HCT116 (cell line): ENCODE results near the gene BMP7. TPM values are rescaled to one million over a fixed set of nuclear protein-coding genes. Genes with fewer than 3 reads are reported as not detected.

Source experiments
- ATAC-seq: fragments of 200-7000 bp; cut with Tn5 transposase; 2 replicates; pipeline ENCODE4 v1.9.1; 2020; ENCODE audit warnings: mild to moderate bottlenecking, moderate library complexity
- BruUV-seq: library from RNA; stranded (reverse); fragments of 400-500 nt; replicated peaks from 2 replicates; lab custom pipeline; 2021; lab: Mats Ljungman, UMichigan
- CTCF ChIA-PET: fragments of 300-600 bp; sonication (Branson Sonifier 250); formaldehyde crosslinking; loops from one replicate; lab custom pipeline; 2021; ENCODE audit warnings: antibody characterized with exemption; lab: Charles Lee
- POLR2A ChIA-PET: fragments of 300-600, 350-600 bp; sonication (Branson Sonifier 250); formaldehyde crosslinking; loops from one replicate; lab custom pipeline; 2021; ENCODE audit warnings: antibody characterized with exemption; lab: Charles Lee
- RAD21 ChIA-PET, 2 experiments: fragments of 300-600 bp; sonication (Branson Sonifier 250); formaldehyde crosslinking; loops; one replicate each; lab custom pipeline; 2023; ENCODE audit warnings: low total read pairs in 2 of 2; ENCODE audit not compliant: uncharacterized antibody in 2 of 2, unreplicated experiment in 2 of 2, low non-redundant PET in 1 of 2; lab: Charles Lee
- DNase-seq: peaks from one replicate; pipeline ENCODE4 v3.0.0-alpha.2; 2010; ENCODE audit warnings: low read depth, low spot score
- H2AFZ ChIP-seq: fragments of 200-600 bp; shearing (Covaris generic), sonication (generic); 2 replicates; pipeline ENCODE4 v1.6.1; 2017; ENCODE audit warnings: low read depth, mixed run types, mixed read lengths, antibody characterized with exemption, low read length; ENCODE audit not compliant: poor library complexity, severe bottlenecking
- H3K27ac ChIP-seq: 2 replicates; pipeline ENCODE4 v1.5.1; 2012; ENCODE audit warnings: low read depth, low read length
- H3K27me3 ChIP-seq: fragments of 200-600 bp; sonication (generic); 2 replicates; pipeline ENCODE4 v1.6.1; 2016; ENCODE audit warnings: mixed run types, low read length, mixed read lengths; ENCODE audit not compliant: insufficient read depth
- H3K36me3 ChIP-seq, 2 experiments: fragments of 200-500 bp in 1 of 2; fragments of 200-600 bp in 1 of 2; sonication (Bioruptor generic) in 1 of 2; sonication (generic) in 1 of 2; 2 replicates each; pipeline versions ENCODE4 v1.5.1 to v1.6.1; 2014 to 2016; ENCODE audit warnings: low read length in 2 of 2, inconsistent platforms in 1 of 2, mixed read lengths in 1 of 2, mixed run types in 1 of 2; ENCODE audit not compliant: insufficient read depth in 2 of 2, control insufficient read depth in 1 of 2
- H3K4me1 ChIP-seq, 2 experiments: fragments of 200-600 bp in 1 of 2; sonication (generic) in 1 of 2; 2 replicates each; pipeline versions ENCODE4 v1.5.1 to v1.6.1; 2012 to 2017; ENCODE audit warnings: low read length in 2 of 2, inconsistent platforms in 1 of 2, mild to moderate bottlenecking in 1 of 2, mixed read lengths in 1 of 2, mixed run types in 1 of 2, moderate library complexity in 1 of 2; ENCODE audit not compliant: insufficient read depth in 2 of 2, control insufficient read depth in 1 of 2
- H3K4me2 ChIP-seq: fragments of 200-600 bp; sonication (generic); 2 replicates; pipeline ENCODE4 v1.6.1; 2017; ENCODE audit warnings: mixed run types, low read length, mixed read lengths
- H3K4me3 ChIP-seq, 2 experiments: fragments of 200-600 bp in 1 of 2; sonication (generic) in 1 of 2; replicated peaks in 1 of 2; 2 replicates each; pipeline ENCODE4 v1.5.1; 2011 to 2016; ENCODE audit warnings: low read length in 2 of 2, control low read depth in 1 of 2, low read depth in 1 of 2, mild to moderate bottlenecking in 1 of 2, mixed read lengths in 1 of 2, mixed run types in 1 of 2
- H3K79me2 ChIP-seq: fragments of 200-600 bp; sonication (generic); 2 replicates; pipeline ENCODE4 v1.6.1; 2017; ENCODE audit warnings: mild to moderate bottlenecking, mixed run types, low read length, moderate library complexity, mixed read lengths; ENCODE audit not compliant: insufficient read depth
- H3K9ac ChIP-seq: fragments of 200-600 bp; sonication (generic); 2 replicates; pipeline ENCODE4 v1.6.1; 2016; ENCODE audit warnings: low read length, mixed read lengths
- H3K9me2 ChIP-seq: fragments of 200-600 bp; sonication (generic), shearing (Covaris generic); 2 replicates; pipeline ENCODE4 v1.6.1; 2017; ENCODE audit warnings: mixed run types, mild to moderate bottlenecking, moderate library complexity; ENCODE audit not compliant: insufficient read depth
- H3K9me3 ChIP-seq, 2 experiments: fragments of 200-500 bp in 1 of 2; fragments of 200-600 bp in 1 of 2; sonication (Bioruptor generic) in 1 of 2; sonication (generic) in 1 of 2; 2 replicates each; pipeline ENCODE4 v1.6.1; 2014 to 2017; ENCODE audit warnings: low read length in 2 of 2, mixed read lengths in 2 of 2, inconsistent platforms in 1 of 2, low read depth in 1 of 2, mild to moderate bottlenecking in 1 of 2, mixed run types in 1 of 2, moderate library complexity in 1 of 2; ENCODE audit not compliant: control insufficient read depth in 1 of 2, insufficient read depth in 1 of 2
- H4K20me1 ChIP-seq: fragments of 200-600 bp; sonication (generic), shearing (Covaris generic); 2 replicates; pipeline ENCODE4 v1.6.1; 2017; ENCODE audit warnings: mixed run types, mild to moderate bottlenecking, moderate library complexity; ENCODE audit not compliant: insufficient read depth
- ATF3 ChIP-seq: IDR thresholded peaks from 2 replicates; pipeline ENCODE4 v1.6.1; 2012
- CEBPB ChIP-seq: IDR thresholded peaks from 2 replicates; pipeline ENCODE4 v1.6.1; 2012; ENCODE audit warnings: low read depth
- EGR1 ChIP-seq: IDR thresholded peaks from 2 replicates; pipeline ENCODE4 v1.6.1; 2012; ENCODE audit warnings: low read depth
- ELF1 ChIP-seq: IDR thresholded peaks from 2 replicates; pipeline ENCODE4 v1.6.1; 2012; ENCODE audit warnings: low read depth, borderline replicate concordance
- FOSL1 ChIP-seq: IDR thresholded peaks from 2 replicates; pipeline ENCODE4 v1.6.1; 2012; ENCODE audit warnings: low read depth
- RAD21 ChIP-seq: IDR thresholded peaks from 2 replicates; pipeline ENCODE4 v1.6.1; 2012; ENCODE audit warnings: low read depth, mild to moderate bottlenecking
- REST ChIP-seq: IDR thresholded peaks from 2 replicates; pipeline ENCODE4 v1.6.1; 2012; ENCODE audit warnings: low read depth
- SIN3A ChIP-seq: IDR thresholded peaks from 2 replicates; pipeline ENCODE4 v1.6.1; 2012; ENCODE audit warnings: low read depth
- TCF7L2 ChIP-seq: IDR thresholded peaks from 2 replicates; pipeline ENCODE4 v1.7.0; 2011; ENCODE audit warnings: borderline replicate concordance, inconsistent platforms; ENCODE audit not compliant: insufficient read depth, insufficient read length; ENCODE audit errors: extremely low read depth
- YY1 ChIP-seq: IDR thresholded peaks from 2 replicates; pipeline ENCODE4 v1.6.1; 2011; ENCODE audit warnings: low read length, low read depth, moderate library complexity, mild to moderate bottlenecking; ENCODE audit not compliant: insufficient replicate concordance; ENCODE audit errors: extremely low read depth
- ZNF274 ChIP-seq: fragments of 200-500 bp; sonication (Bioruptor generic); IDR thresholded peaks from 2 replicates; pipeline ENCODE4 v1.6.1; 2014; ENCODE audit warnings: mild to moderate bottlenecking, low read depth, low read length, inconsistent platforms
- intact Hi-C: fragments of 100-400 bp; cut with micrococcal nuclease; formaldehyde crosslinking; loops from 2 replicates; pipeline ENCODE4 v1.10.0; 2022
- total RNA-seq: library from RNA; stranded (reverse); gene quantifications from one replicate; pipeline ENCODE4 v1.2.1, GENCODE V29; 2021; ENCODE audit not compliant: unreplicated experiment

Gene BMP7
- total RNA-seq, 1 experiment from 2014 or later: 7.0 TPM

- no peak overlapping the region for H3K4me2 ChIP-seq
- no peaks in the 10 kb centered on the region for H3K4me1 ChIP-seq
- no peak overlapping the region for H3K27ac ChIP-seq
- POLR2A ChIA-PET: no interaction called here
- H3K36me3 ChIP-seq: no peaks in the 10 kb centered on the region
- intact Hi-C loops: no loop called here
- H3K4me3 ChIP-seq: no peak overlapping the region
- H2AFZ ChIP-seq: no peak overlapping the region
- no peaks in the 10 kb centered on the region for H4K20me1 ChIP-seq
- no peak overlapping the region for H3K9ac ChIP-seq
- ATAC-seq (no peak), DNase-seq (no peak)
- BruUV-seq: no TSS peak
- no peaks in the 10 kb centered on the region for H3K9me3 ChIP-seq
- RAD21 ChIA-PET: no interaction called here
- CTCF ChIA-PET: no interaction called here
- no peaks in the 10 kb centered on the region for H3K79me2 ChIP-seq
- peaks cover 28% of the 10 kb centered on the region; the same call in 1 of the 2 replicates for H3K27me3 ChIP-seq
- H3K9me2 ChIP-seq: no peaks in the 10 kb centered on the region
- no peak for TF ChIP-seq REST
Measured at GRCh38 chr20:57312138-57312537, 45.7 kb upstream of the BMP7 start.

DNA sequence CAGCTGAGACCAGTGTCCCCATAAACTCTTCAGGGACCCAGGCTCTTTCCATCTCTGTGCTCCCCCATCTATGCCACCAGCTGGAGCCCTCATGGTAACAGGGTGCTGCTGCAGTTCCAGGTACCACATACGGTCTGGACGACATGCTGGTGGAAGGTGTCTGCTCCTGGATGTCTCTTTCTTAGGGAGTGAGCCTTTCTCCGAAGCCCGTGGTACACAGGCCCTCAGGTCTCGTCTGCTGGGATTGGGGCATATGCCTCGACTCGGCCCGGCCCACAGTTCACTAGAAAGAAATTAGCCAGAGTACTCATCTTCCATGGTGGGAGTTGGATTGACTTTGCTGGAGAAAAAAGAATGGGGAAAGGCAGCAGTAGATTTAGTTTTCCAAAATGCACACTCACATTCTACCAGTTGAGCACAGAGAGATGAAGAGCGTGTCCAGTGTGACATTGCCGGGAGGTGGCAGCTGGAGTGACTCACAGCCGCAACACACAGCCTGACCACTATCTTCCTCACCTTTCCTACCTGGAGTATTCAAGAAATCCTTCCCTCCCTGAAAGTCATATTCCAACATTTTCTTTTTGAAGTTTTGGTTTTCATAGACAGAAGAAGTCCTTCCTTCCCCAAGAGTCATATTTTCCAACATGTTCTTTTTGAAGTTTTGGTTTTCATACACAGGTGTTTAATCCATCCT lies 44.5 kb upstream of the BMP7 start:
- Histone ChIP-seq H3K4me3 (no peak overlapping the region), H3K4me1 (no peaks in the 10 kb centered on the region), H3K9me2 (no peaks in the 10 kb centered on the region), H3K79me2 (no peaks in the 10 kb centered on the region), H4K20me1 (no peaks in the 10 kb centered on the region), H3K27me3 (peaks cover 28% of the 10 kb centered on the region; the same call in 1 of the 2 replicates), H3K36me3 (no peaks in the 10 kb centered on the region), H3K27ac (no peak overlapping the region), H3K9me3 (no peaks in the 10 kb centered on the region), H3K9ac (no peak overlapping the region), H2AFZ (no peak overlapping the region), H3K4me2 (no peak overlapping the region)
- intact Hi-C loops: no loop called here
- no peak for DNase-seq
- BruUV-seq: no TSS peak
- peak; percentile 84; the same call in 1 of the 2 replicates for ATAC-seq
- CTCF ChIA-PET: interaction anchor here (2.4 kb wide), 1 partner anchor 21 kb away, joined by 10 read pairs; no protein-coding TSS in a partner anchor
- POLR2A ChIA-PET: no interaction called here
- RAD21 ChIA-PET: no interaction called here
- TF ChIP-seq FOSL1 (no peak), ZNF274 (no peak), SIN3A (no peak), ELF1 (no peak), REST (no peak), EGR1 (no peak), TCF7L2 (no peak), CEBPB (no peak), RAD21 (0 out of 2 replicates have a peak, but pooled peaks have one; percentile 9), YY1 (no peak), ATF3 (no peak)
